Psoas muscle (tissue), 8 donors: ENCODE results near the gene DNAH3. TPM values are rescaled to one million over a fixed set of nuclear protein-coding genes. Genes with fewer than 3 reads are reported as not detected.

Experiments used
- ATAC-seq, 4 donors: fragments of 200-7000 bp; cut with Tn5 transposase; one replicate each; pipeline ENCODE4 v1.9.1; 2020; ENCODE audit warnings: moderate library complexity in 3 of 4, mild to moderate bottlenecking in 2 of 4
- DNase-seq, 2 donors: peaks; one replicate each; pipeline ENCODE4 v3.0.0-alpha.2; 2020
- H3K27ac ChIP-seq: fragments of 200-600 bp; one replicate; pipeline ENCODE4 v1.8.0; 2022
- H3K27me3 ChIP-seq, 3 donors: fragments of 200-600 bp in 1 of 3; one replicate each; pipeline versions ENCODE4 v1.6.1 to v1.8.0; 2013 to 2022; ENCODE audit warnings: low read length in 2 of 3, mild to moderate bottlenecking in 2 of 3, moderate library complexity in 1 of 3; ENCODE audit not compliant: insufficient read depth in 3 of 3
- H3K36me3 ChIP-seq, 2 donors: fragments of 200-600 bp in 1 of 2; one replicate each; pipeline versions ENCODE4 v1.6.1 to v1.8.0; 2013 to 2022; ENCODE audit warnings: low read depth in 1 of 2, mild to moderate bottlenecking in 1 of 2, moderate library complexity in 1 of 2; ENCODE audit not compliant: insufficient read depth in 1 of 2
- H3K4me1 ChIP-seq: fragments of 200-600 bp; one replicate; pipeline ENCODE4 v1.8.0; 2022
- H3K4me3 ChIP-seq: fragments of 200-600 bp; one replicate; pipeline ENCODE4 v1.8.0; 2022; ENCODE audit warnings: mild to moderate bottlenecking
- H3K9me3 ChIP-seq: fragments of 200-600 bp; one replicate; pipeline ENCODE4 v1.8.0; 2022
- CTCF ChIP-seq: fragments of 200-600 bp; IDR thresholded peaks from one replicate; pipeline ENCODE4 v1.8.0; 2022; ENCODE audit warnings: antibody characterized with exemption
- WGBS, 3 donors: extraction: QIAGEN DNeasy Blood & Tissue Kit; methylation state at CpG; one replicate each; pipeline versions ENCODE4 v1.1.6 to v1.1.7; 2013; 5-methylcytosine and 5-hydroxymethylcytosine counted together
- intact Hi-C, 2 donors: fragments of 100-400 bp; cut with DNase I; formaldehyde crosslinking; loops; one replicate each; pipeline versions ENCODE4 v1.11.0 to v1.14.2; 2022
- polyA plus RNA-seq, 3 donors: library from polyadenylated mRNA; stranded (reverse); fragments of 200-250 nt; gene quantifications; one replicate each; pipeline ENCODE4 v1.2.3, GENCODE V29; 2013
- total RNA-seq, 4 donors: library from RNA; stranded (reverse); fragmentation: NEBNext Ultra II Directional in 2 of 4; extraction: Animal tissue kit (Norgen Biotek cat#: 25700) in 2 of 4; gene quantifications; one replicate each; pipeline versions ENCODE4 v1.2.1 to v1.2.4, GENCODE V29; 2021 to 2023
- donor health status: healthy with polysubstance abuse.
- donor health status: DM: no; HTN: no; CAD: no; lungs with moderate emphysema.
- donor health status: Bipolar disorder and iron deficiency.
- donor health status: healthy.
- donor health status: DM: yes; HTN: yes; CAD: no.
- donor health status: DM: no; HTN: no; CAD: no.
- donor health status: DM: no; HTN: no; CAD: no.
- donor health status: DM: yes; HTN: yes; CAD: no.

Gene DNAH3
- total and polyA plus RNA-seq, 7 donors, result 0.01 to 2.1 (median 0.17) TPM; not detected in 1

GRCh38 chr16:20903116-20903898, 247.3 kb downstream of the DNAH3 start:
- peaks cover 52% of the 10 kb centered on the region for H3K4me1 ChIP-seq
- ATAC-seq, result no peak
- no peak for DNase-seq
- 78 to 91% (median 80%) methylated on average over 5 of the region's 5 CpGs for WGBS, 3 donors
- TF ChIP-seq CTCF, result no peak
- peak overlapping the region; percentile 47 for H3K27ac ChIP-seq
- H3K27me3 ChIP-seq, result no peaks in the 10 kb centered on the region
- H3K9me3 ChIP-seq, result no peaks in the 10 kb centered on the region
- no peak overlapping the region for H3K4me3 ChIP-seq
- intact Hi-C loops, result loop anchor here (5.0 kb wide), 2 partner anchors 36 to 96 kb away; partner anchors contain the start of genes ERI2 (in 1 of the 2) and REXO5 (in 1 of the 2)
- no peaks in the 10 kb centered on the region for H3K36me3 ChIP-seq

- Histone ChIP-seq H3K9me3 (no peaks in the 10 kb centered on the region), H3K27ac (peak overlapping the region; percentile 96), H3K36me3 (no peaks in the 10 kb centered on the region), H3K27me3 (no peaks in the 10 kb centered on the region), H3K4me1 (peaks cover 60% of the 10 kb centered on the region), H3K4me3 (peak overlapping the region; percentile 91)
- ATAC-seq (no peak), DNase-seq (no peak)
- 75 to 84% (median 82%) methylated on average over 6 of the region's 6 CpGs for WGBS, 3 donors
- no peak for TF ChIP-seq CTCF
- intact Hi-C loops, result loop anchor here (5.0 kb wide), 2 partner anchors 35 to 95 kb away; partner anchors contain the start of genes ERI2 (in 1 of the 2) and REXO5 (in 1 of the 2)
Measured at GRCh38 chr16:20902426-20902825, 248.2 kb downstream of the DNAH3 start.

GRCh38 chr16:20901436-20902112, 249.1 kb downstream of the DNAH3 start:
- Histone ChIP-seq H3K27ac (peak overlapping the region; percentile 96), H3K4me3 (peak overlapping the region; percentile 91), H3K4me1 (peaks cover 52% of the 10 kb centered on the region), H3K27me3 (no peaks in the 10 kb centered on the region), H3K9me3 (no peaks in the 10 kb centered on the region), H3K36me3 (peaks cover 0 to 2% of the 10 kb centered on the region in 2 donors)
- ATAC-seq, result peak in 3 of 4 donors; percentile 16 to 30 (median 26)
- 24 to 31% (median 26%) methylated on average over 27 of the region's 27 CpGs for WGBS, 3 donors
- DNase-seq, result peak; percentile 36 to 67
- intact Hi-C loops, result loop anchor here (5.0 kb wide), 2 partner anchors 34 to 94 kb away; partner anchors contain the start of genes ERI2 (in 1 of the 2) and REXO5 (in 1 of the 2)
- TF ChIP-seq CTCF, result no peak

GRCh38 chr16:20901068-20901435, 249.6 kb downstream of the DNAH3 start:
- WGBS, 3 donors, result 0 to 1% (median 0%) methylated on average over 20 of the region's 20 CpGs
- H3K36me3 ChIP-seq, result peaks cover 2 to 8% of the 10 kb centered on the region in 2 donors
- H3K27ac ChIP-seq, result peak overlapping the region; percentile 96
- no peaks in the 10 kb centered on the region for H3K27me3 ChIP-seq
- H3K9me3 ChIP-seq, result no peaks in the 10 kb centered on the region
- H3K4me3 ChIP-seq, result peak overlapping the region; percentile 91
- ATAC-seq, result peak in 3 of 4 donors; percentile 1 to 13 (median 8)
- intact Hi-C loops, result loop anchor here (5.0 kb wide), 2 partner anchors 34 to 94 kb away; partner anchors contain the start of genes ERI2 (in 1 of the 2) and REXO5 (in 1 of the 2)
- peaks cover 46% of the 10 kb centered on the region for H3K4me1 ChIP-seq
- DNase-seq, result no peak
- TF ChIP-seq CTCF, result no peak
